ENCODE measurements around the gene EP300. TPM values are rescaled to one million over a fixed set of nuclear protein-coding genes. Genes with fewer than 3 reads are reported as not detected.
A peak's percentile ranks its signal among the peaks of the same experiment; 100 is the strongest.
"Not testable (repeated sequence)": the region's sequence is repeated elsewhere in the genome, so short reads cannot be mapped to it uniquely, and the experiment has no call there.

EP300 gene
- total RNA-seq, 1 donor from 2014 or later = 47.7 TPM

DNA sequence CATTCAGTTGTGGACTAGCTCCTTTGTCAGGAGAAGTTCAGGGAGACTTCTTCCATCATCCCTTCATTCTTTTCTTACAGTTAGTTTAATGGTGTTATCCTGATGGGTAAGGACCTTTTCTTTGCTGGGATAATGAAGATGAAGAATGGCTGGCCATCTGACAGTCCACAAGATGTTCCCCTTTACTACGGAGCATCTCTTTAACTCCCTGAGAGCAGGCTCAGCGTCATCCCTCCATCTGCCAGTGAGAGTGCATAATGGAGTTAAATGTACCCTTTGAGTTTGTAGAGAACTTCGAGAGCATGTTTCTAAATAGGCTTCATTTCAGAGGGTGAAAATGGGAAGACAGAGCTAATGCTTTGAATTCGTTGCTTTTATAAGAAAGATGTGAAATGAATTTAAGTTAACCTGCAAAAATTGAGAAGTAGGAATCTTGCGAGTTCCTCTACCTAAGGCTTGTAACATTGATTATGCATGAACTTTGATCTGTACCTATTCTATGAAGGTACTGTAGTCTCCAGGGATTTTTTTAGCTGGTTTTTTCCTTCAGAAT, 1.7 kb downstream of the EP300 start:
- no peaks in the 10 kb centered on the region for H3K36me3 ChIP-seq
- DNase-seq (ENCODE audit: low spot score in 2 of 2) = no peak
- H3K9me3 ChIP-seq = no peaks in the 10 kb centered on the region
- H3K4me1 ChIP-seq = peaks cover 0 to 4% of the 10 kb centered on the region in 2 donors
- H3K27ac ChIP-seq = no peak overlapping the region
- peak overlapping the region; percentile 84 to 94 for H3K4me3 ChIP-seq
- TF ChIP-seq, protein P1, sequence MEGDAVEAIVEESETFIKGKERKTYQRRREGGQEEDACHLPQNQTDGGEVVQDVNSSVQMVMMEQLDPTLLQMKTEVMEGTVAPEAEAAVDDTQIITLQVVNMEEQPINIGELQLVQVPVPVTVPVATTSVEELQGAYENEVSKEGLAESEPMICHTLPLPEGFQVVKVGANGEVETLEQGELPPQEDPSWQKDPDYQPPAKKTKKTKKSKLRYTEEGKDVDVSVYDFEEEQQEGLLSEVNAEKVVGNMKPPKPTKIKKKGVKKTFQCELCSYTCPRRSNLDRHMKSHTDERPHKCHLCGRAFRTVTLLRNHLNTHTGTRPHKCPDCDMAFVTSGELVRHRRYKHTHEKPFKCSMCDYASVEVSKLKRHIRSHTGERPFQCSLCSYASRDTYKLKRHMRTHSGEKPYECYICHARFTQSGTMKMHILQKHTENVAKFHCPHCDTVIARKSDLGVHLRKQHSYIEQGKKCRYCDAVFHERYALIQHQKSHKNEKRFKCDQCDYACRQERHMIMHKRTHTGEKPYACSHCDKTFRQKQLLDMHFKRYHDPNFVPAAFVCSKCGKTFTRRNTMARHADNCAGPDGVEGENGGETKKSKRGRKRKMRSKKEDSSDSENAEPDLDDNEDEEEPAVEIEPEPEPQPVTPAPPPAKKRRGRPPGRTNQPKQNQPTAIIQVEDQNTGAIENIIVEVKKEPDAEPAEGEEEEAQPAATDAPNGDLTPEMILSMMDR (IDR thresholded peaks at IDR 0.05) = no peak
- intact Hi-C loops (cut with DNase I) = loop anchor here (5.0 kb wide), 1 partner anchor 193 kb away; the partner anchor contains the start of gene RANGAP1
- no peaks in the 10 kb centered on the region for H3K27me3 ChIP-seq

DNA sequence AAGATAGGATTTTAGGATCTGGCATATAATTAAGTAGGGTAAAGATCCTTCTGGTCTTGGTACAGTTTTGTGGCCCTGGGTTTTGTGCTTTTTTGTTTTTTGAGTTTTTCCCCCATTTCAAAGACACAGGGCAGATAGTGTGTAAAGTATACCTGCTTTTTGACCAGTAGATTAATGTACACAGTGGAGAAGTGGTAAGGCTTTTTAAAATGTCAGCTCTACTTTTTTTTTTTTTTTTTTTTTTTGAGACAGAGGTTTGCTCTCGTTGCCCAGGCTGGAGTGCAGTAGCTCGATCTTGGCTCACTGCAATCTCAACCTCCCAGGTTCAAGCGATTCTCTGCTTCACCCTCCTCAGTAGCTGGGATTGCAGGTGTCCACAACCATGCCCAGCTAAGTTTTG, 4.0 kb downstream of the EP300 start:
- Histone ChIP-seq H3K27me3 (no peaks in the 10 kb centered on the region), H3K9me3 (no peaks in the 10 kb centered on the region), H3K36me3 (no peaks in the 10 kb centered on the region), H3K4me1 (peaks cover 0 to 11% of the 10 kb centered on the region in 2 donors), H3K4me3 (peak overlapping the region in 1 of 2 donors; percentile 14), H3K27ac (no peak overlapping the region)
- intact Hi-C loops (cut with DNase I) = no loop called here
- TF ChIP-seq, protein P1 (IDR thresholded peaks at IDR 0.05) = no peak
- DNase-seq (ENCODE audit: low spot score in 2 of 2) = no peak

DNA sequence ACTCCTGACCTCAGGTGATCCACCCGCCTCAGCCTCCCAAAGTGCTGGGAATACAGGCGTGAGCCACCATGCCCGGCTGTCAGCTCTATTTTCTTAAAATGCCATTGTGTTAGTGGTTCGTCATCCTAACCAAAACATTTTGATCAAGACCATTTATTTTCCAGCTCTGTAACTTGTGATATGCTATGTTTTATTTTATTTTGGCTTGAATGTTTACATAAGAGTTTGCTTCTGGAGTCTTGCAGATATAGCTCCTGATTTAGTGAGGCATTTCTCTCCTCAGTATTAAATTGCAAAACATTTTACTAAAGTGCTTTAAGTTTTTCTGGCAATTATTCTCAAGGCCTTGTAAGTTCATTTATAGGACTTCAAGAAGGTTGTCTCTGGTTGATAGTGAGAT, 4.4 kb downstream of the EP300 start:
- Histone ChIP-seq H3K27me3 (no peaks in the 10 kb centered on the region), H3K9me3 (no peaks in the 10 kb centered on the region), H3K27ac (no peak overlapping the region), H3K4me3 (peak overlapping the region in 1 of 2 donors; percentile 14), H3K36me3 (peaks cover 0 to 1% of the 10 kb centered on the region in 2 donors), H3K4me1 (peaks cover 0 to 11% of the 10 kb centered on the region in 2 donors)
- intact Hi-C loops (cut with DNase I) = no loop called here
- TF ChIP-seq, protein P1 (IDR thresholded peaks at IDR 0.05) = no peak
- no peak for DNase-seq (ENCODE audit: low spot score in 2 of 2)

DNA sequence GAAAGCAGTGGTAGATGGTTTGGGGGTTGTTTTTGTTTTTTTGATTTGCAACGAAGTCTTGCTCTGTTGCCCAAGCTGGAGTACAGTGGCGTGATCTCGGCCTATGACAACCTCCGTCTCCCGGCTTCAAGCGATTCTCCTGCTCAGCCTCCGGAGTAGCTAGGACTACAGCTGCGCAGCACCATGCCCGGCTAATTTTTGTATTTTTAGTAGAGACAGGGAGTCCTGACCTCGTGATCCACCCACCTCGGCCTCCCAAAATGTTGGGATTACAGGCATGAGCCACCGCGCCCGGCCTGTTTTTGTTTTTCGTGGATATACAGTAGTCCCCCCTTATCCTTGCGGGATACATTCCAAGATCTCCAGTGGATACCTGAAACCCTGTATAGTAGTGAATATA, 6.6 kb downstream of the EP300 start:
- H3K27ac ChIP-seq = no peak overlapping the region
- H3K36me3 ChIP-seq = peaks cover 2 to 6% of the 10 kb centered on the region in 2 donors
- intact Hi-C loops (cut with DNase I) = no loop called here
- H3K4me1 ChIP-seq = peaks cover 0 to 21% of the 10 kb centered on the region in 2 donors
- TF ChIP-seq, protein P1 (IDR thresholded peaks at IDR 0.05) = no peak
- no peak overlapping the region for H3K4me3 ChIP-seq
- no peaks in the 10 kb centered on the region for H3K27me3 ChIP-seq
- no peak for DNase-seq (ENCODE audit: low spot score in 2 of 2)
- H3K9me3 ChIP-seq = no peaks in the 10 kb centered on the region

DNA sequence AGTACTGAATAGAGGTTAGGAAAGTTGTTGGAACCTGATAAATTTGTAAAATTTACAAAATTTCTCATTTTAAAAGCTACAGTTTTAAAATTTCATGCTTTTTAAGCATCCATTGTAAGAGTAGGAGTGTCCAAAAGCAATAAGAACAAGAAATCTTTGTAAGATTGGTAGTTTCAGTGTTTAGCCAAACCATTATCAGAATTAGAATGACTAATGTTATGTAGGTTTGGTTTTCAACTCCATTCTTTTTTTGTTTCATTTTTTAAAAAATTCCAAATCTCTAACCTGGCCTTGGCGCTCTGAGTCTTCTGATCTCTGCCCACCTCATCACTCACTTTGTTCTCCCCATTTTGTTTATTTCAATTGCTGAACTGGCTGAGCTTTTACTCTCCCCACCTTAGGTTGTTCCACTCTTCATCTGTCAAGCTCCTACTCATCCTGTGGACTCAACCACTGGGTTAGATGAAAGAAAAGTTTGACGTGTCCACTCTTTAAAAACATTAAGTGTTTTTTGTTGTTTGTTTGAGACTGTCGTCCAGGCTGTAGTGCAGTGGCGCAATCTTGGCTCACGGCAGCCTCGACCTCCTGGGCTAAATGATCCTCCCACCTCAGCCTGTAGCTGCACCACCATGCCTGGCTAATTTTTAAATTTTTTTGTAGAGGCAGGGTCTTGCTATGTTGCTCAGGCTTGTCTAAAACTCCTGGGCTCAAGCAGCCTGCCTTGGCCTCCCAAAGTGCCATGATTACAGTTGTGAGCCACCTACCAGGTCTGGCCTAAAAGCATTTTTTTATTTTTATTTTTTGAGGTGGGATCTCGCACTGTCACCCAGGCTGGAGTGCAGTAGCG, 14.0 kb downstream of the EP300 start:
- TF ChIP-seq, protein P1 (IDR thresholded peaks at IDR 0.05) = no peak
- Histone ChIP-seq H3K4me1 (peaks cover 0 to 12% of the 10 kb centered on the region in 2 donors), H3K36me3 (peaks cover 8 to 14% of the 10 kb centered on the region in 2 donors), H3K9me3 (no peaks in the 10 kb centered on the region), H3K27me3 (no peaks in the 10 kb centered on the region), H3K4me3 (no peak overlapping the region), H3K27ac (no peak overlapping the region)
- intact Hi-C loops (cut with DNase I) = no loop called here
- no peak for DNase-seq (ENCODE audit: low spot score in 2 of 2)

DNA sequence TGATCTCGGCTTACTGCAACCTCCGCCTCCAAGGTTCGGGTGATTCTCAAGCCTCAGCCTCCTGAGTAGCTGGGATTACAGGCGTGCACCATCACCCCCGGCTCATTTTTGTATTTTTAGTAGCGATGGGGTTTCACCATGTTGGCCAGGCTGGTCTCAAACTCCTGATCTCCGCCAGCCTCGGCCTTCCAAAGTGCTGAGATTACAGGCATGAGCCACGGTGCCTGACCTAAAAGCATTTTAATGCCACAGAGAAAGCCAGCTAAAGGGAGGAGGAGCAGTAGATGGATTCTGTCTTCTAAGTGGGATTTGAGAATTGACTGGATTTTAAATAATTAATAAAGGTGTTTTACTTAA, 14.6 kb downstream of the EP300 start:
- H3K27ac ChIP-seq; H3K9me3 ChIP-seq; H3K4me3 ChIP-seq; DNase-seq (ENCODE audit: low spot score in 2 of 2); intact Hi-C loops (cut with DNase I); H3K27me3 ChIP-seq: not testable (repeated sequence)
- peaks cover 0 to 12% of the 10 kb centered on the region in 2 donors for H3K4me1 ChIP-seq
- peaks cover 6 to 16% of the 10 kb centered on the region in 2 donors for H3K36me3 ChIP-seq
